MM.1S (cell line): ENCODE results near the gene SOD3.

Source experiments
- DNase-seq: peaks from one replicate; pipeline ENCODE4 v3.0.0-alpha.2; 2015
- H2AFZ ChIP-seq: fragments of 300-600 bp; sonication (generic); 2 replicates; pipeline ENCODE4 v1.6.0; 2016; ENCODE audit warnings: antibody characterized with exemption, low read length
- H3F3A ChIP-seq: fragments of 300-600 bp; sonication (generic); 2 replicates; pipeline ENCODE4 v1.6.1; 2016; ENCODE audit warnings: mild to moderate bottlenecking, antibody characterized with exemption, low read length, moderate library complexity, mixed read lengths; ENCODE audit not compliant: insufficient read depth
- H3K27ac ChIP-seq: fragments of 300-600 bp; sonication (generic); 2 replicates; pipeline ENCODE4 v1.5.1; 2016; ENCODE audit warnings: mild to moderate bottlenecking, low read length
- H3K27me3 ChIP-seq: fragments of 300-600 bp; sonication (generic); replicated peaks from 2 replicates; pipeline ENCODE4 v1.6.0; 2016; ENCODE audit warnings: low read length; ENCODE audit not compliant: insufficient read depth
- H3K36me3 ChIP-seq: fragments of 300-600 bp; sonication (generic); replicated peaks from 2 replicates; pipeline ENCODE4 v1.6.1; 2016; ENCODE audit warnings: mild to moderate bottlenecking, low read length, mixed read lengths; ENCODE audit not compliant: insufficient read depth
- H3K4me1 ChIP-seq: fragments of 300-600 bp; sonication (generic); 2 replicates; pipeline ENCODE4 v1.6.1; 2016; ENCODE audit warnings: low read length, mixed read lengths
- H3K4me2 ChIP-seq: fragments of 300-600 bp; sonication (generic); 2 replicates; pipeline ENCODE4 v1.6.0; 2016; ENCODE audit warnings: low read depth, low read length
- H3K4me3 ChIP-seq: fragments of 300-600 bp; sonication (generic); 2 replicates; pipeline ENCODE4 v1.5.1; 2016; ENCODE audit warnings: low read length, mixed read lengths
- H3K79me2 ChIP-seq: fragments of 300-600 bp; sonication (generic); 2 replicates; pipeline ENCODE4 v1.6.1; 2016; ENCODE audit warnings: mixed run types, low read length, mixed read lengths
- H3K9ac ChIP-seq: fragments of 300-600 bp; sonication (generic); 2 replicates; pipeline ENCODE4 v1.6.1; 2016; ENCODE audit warnings: low read length, mixed read lengths
- H3K9me2 ChIP-seq: fragments of 300-600 bp; sonication (generic); replicated peaks from 2 replicates; pipeline ENCODE4 v1.6.1; 2016; ENCODE audit warnings: mild to moderate bottlenecking, low read length, mixed read lengths; ENCODE audit not compliant: insufficient read depth
- H3K9me3 ChIP-seq: fragments of 300-600 bp; sonication (generic); replicated peaks from 2 replicates; pipeline ENCODE4 v1.6.1; 2016; ENCODE audit warnings: mild to moderate bottlenecking, low read length, mixed read lengths; ENCODE audit not compliant: insufficient read depth
- H4K20me1 ChIP-seq: fragments of 300-600 bp; sonication (generic); 2 replicates; pipeline ENCODE4 v1.6.1; 2016; ENCODE audit warnings: mild to moderate bottlenecking, low read length, moderate library complexity, mixed read lengths; ENCODE audit not compliant: insufficient read depth
- EZH2 ChIP-seq: fragments of 300-600 bp; sonication (generic); optimal IDR thresholded peaks from 2 replicates; pipeline ENCODE3; 2017; ENCODE audit warnings: low read depth, mild to moderate bottlenecking, antibody characterized with exemption, low read length, mixed read lengths
- EZH2phosphoT487 ChIP-seq: fragments of 300-600 bp; sonication (generic); IDR thresholded peaks from 2 replicates; pipeline ENCODE4 v1.6.1; 2018; ENCODE audit warnings: antibody characterized with exemption, low read length
- TF ChIP-seq, protein P1 (sequence below): fragments of 300-600 bp; sonication (generic); IDR thresholded peaks from 2 replicates; pipeline ENCODE4 v1.5.1; 2016; ENCODE audit warnings: antibody characterized with exemption, low read length, mixed read lengths

The SOD3 gene

DNA sequence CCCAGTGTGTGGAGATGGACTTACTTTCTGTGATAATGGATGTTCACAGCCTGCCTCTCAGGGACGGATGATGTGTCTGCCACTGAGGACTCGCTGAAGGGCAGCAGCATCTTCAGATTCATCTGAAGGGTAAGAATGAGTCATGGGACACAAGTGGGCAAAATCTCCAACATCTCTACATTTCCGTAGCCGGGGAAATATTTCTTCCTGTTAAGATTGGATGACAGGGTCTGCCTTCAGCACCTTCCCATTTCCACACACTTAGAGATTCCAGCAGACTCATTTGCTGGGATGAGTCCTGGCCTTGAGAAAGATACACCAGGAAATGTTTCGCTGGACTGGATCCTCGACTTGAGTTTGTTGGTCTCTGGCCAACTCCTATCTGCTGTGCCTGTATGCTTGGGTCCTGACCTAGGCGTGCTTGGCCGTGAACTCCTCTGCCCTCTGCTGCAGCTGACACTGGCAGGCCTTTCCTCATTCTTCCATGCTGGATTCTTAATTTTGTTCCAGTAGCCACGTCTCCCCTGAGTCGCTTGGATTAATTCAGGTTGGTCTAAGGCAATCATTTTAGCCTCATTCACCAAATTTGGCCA lies 46.5 kb upstream of the SOD3 start:
- Histone ChIP-seq H3K4me2 (no peak overlapping the region), H3K27ac (no peak overlapping the region), H3K27me3 (no peaks in the 10 kb centered on the region), H3K9ac (no peak overlapping the region), H3K9me2 (no peaks in the 10 kb centered on the region), H3K4me1 (no peaks in the 10 kb centered on the region), H3K9me3 (no peaks in the 10 kb centered on the region), H3K79me2 (no peaks in the 10 kb centered on the region), H3F3A (no peaks in the 10 kb centered on the region), H4K20me1 (no peaks in the 10 kb centered on the region), H3K36me3 (no peaks in the 10 kb centered on the region), H3K4me3 (no peak overlapping the region), H2AFZ (no peak overlapping the region)
- TF ChIP-seq EZH2 (no peak), EZH2phosphoT487 (no peak)
- TF ChIP-seq, protein P1, sequence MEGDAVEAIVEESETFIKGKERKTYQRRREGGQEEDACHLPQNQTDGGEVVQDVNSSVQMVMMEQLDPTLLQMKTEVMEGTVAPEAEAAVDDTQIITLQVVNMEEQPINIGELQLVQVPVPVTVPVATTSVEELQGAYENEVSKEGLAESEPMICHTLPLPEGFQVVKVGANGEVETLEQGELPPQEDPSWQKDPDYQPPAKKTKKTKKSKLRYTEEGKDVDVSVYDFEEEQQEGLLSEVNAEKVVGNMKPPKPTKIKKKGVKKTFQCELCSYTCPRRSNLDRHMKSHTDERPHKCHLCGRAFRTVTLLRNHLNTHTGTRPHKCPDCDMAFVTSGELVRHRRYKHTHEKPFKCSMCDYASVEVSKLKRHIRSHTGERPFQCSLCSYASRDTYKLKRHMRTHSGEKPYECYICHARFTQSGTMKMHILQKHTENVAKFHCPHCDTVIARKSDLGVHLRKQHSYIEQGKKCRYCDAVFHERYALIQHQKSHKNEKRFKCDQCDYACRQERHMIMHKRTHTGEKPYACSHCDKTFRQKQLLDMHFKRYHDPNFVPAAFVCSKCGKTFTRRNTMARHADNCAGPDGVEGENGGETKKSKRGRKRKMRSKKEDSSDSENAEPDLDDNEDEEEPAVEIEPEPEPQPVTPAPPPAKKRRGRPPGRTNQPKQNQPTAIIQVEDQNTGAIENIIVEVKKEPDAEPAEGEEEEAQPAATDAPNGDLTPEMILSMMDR = no peak
- DNase-seq = no peak

DNA sequence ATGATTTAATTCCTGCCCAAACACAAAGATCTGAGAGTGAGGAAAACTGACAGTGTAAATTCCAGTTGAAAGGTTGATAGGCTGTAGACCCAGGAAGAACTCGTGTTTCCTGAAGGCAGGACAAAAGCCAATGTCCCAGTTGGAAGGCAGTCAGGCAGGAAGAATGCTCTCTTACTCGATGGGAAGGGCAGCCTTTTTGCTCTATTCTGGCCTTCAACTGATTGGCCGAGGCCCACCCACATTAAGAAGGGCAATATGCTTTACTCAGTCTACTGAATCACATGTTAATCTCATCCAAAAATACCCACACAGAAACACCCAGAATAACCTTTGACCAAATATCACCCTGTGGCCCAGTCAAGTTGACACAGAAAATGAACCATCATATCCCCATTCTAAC lies 45.3 kb upstream of the SOD3 start:
- H3K27ac ChIP-seq = no peak overlapping the region
- H3K4me1 ChIP-seq = no peaks in the 10 kb centered on the region
- H3K36me3 ChIP-seq = no peaks in the 10 kb centered on the region
- H3K4me3 ChIP-seq = no peak overlapping the region
- DNase-seq = no peak
- no peak overlapping the region for H3K4me2 ChIP-seq
- no peak overlapping the region for H3K9ac ChIP-seq
- no peaks in the 10 kb centered on the region for H3K9me3 ChIP-seq
- no peak overlapping the region for H2AFZ ChIP-seq
- H3K9me2 ChIP-seq = no peaks in the 10 kb centered on the region
- no peaks in the 10 kb centered on the region for H3K27me3 ChIP-seq
- H4K20me1 ChIP-seq = no peaks in the 10 kb centered on the region
- no peak for TF ChIP-seq EZH2
- TF ChIP-seq, protein P1 = no peak
- no peak for TF ChIP-seq EZH2phosphoT487
- no peaks in the 10 kb centered on the region for H3K79me2 ChIP-seq
- no peaks in the 10 kb centered on the region for H3F3A ChIP-seq

DNA sequence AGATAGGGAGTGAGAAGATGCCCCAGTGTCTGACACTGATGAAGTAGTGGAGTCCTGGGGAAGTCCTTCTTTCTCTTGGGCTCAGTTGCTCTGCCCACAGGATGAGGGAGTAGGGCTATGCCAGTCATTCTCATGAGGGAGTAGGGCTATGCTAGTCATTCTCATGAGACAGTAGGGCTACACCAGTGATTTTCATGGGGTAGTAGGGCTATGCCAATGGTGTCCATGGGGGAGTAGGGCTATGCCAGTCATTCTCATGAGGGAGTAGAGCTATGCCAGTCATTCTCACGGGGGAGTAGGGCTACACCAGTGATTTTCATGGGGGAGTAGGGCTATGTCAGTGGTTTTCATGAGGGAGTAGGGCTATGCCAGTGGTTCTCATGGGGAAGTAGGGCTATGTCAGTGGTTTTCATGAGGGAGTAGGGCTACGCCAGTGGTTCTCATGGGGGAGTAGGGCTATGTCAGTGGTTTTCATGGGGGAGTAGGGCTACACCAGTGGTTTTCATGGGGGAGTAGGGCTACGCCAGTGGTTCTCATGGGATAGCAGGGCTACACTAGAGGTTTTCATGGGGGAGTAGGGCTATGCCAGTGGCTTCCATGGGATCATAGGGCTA lies 43.3 kb upstream of the SOD3 start:
- H3K9ac ChIP-seq = no peak overlapping the region
- H4K20me1 ChIP-seq = no peaks in the 10 kb centered on the region
- no peaks in the 10 kb centered on the region for H3K9me2 ChIP-seq
- H3K4me3 ChIP-seq = no peak overlapping the region
- H3K79me2 ChIP-seq = no peaks in the 10 kb centered on the region
- H3K36me3 ChIP-seq = no peaks in the 10 kb centered on the region
- no peak for DNase-seq
- H3K4me2 ChIP-seq = no peak overlapping the region
- no peaks in the 10 kb centered on the region for H3K4me1 ChIP-seq
- no peaks in the 10 kb centered on the region for H3K27me3 ChIP-seq
- TF ChIP-seq EZH2 (no peak), EZH2phosphoT487 (no peak)
- TF ChIP-seq, protein P1 = no peak
- no peaks in the 10 kb centered on the region for H3F3A ChIP-seq
- no peak overlapping the region for H2AFZ ChIP-seq
- H3K9me3 ChIP-seq = no peaks in the 10 kb centered on the region
- no peak overlapping the region for H3K27ac ChIP-seq
